ENCODE results near the gene SOX3. TPM values are rescaled to one million over a fixed set of nuclear protein-coding genes. Genes with fewer than 3 reads are reported as not detected.

Gene SOX3
- total RNA-seq (not detected), polyA plus RNA-seq (not detected)
- long read RNA-seq, donor 1 = 0 reads
- long read RNA-seq, donor 2 = 0 reads
- long read RNA-seq, donor 3 = 0 reads

DNA sequence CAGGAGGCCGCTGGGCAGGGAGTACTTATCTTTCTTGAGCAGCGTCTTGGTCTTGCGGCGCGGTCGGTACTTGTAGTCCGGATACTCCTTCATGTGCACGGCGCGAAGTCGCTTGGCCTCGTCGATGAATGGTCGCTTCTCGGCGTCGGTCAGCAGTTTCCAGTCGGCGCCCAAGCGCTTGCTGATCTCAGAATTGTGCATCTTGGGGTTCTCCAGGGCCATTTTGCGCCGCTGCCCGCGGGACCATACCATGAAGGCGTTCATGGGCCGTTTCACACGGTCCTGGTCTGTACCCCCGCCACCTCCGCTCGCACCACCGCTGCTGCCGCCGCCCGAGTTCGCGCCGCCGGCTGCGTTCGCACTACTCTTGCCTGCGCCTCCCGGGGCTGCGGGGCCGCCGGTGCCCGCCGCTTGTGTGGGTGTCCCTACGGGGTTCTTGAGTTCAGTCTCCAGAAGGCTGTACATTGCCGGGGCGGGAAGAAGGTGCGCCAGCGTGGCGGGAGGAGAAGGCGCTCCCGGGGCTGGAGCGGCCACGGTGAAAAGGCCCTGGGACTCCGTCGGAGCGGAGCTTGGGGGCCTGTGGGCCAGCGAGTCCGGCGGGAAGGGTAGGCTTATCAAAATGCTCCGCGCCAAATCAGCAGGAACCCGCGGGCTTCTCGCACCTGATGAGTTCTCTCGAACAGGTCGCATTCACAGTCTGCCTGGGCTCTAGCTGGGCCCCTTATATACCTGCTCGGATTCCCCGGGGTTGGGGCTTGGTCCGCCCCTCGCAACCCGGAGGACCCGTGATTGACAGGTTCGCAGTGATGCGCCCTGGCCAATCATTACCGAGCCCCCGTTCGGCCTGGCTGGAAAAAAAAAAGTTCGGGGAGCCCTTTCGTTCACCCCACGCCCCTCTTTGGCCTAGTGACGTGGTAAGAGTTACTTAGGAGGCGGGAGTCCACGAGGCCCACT lies at the start of gene SOX3:
Gene SOX3 (minus strand): TSS at position 699 of the 954 bp plus-strand sequence. CDS start 9 bp downstream, at position 690.
- no peaks in the 10 kb centered on the region for H3K36me3 ChIP-seq
- H3K4me3 ChIP-seq = peak within 1 kb of the TSS in 9 of 10 donors; percentile 7 to 36 (median 25)
- peaks cover 0 to 28% (median 0%) of the 10 kb centered on the region in 9 donors for H3K4me1 ChIP-seq
- H3K27me3 ChIP-seq = peaks cover 11 to 100% (median 83%) of the 10 kb centered on the region in 7 donors
- TF ChIP-seq, protein P1, sequence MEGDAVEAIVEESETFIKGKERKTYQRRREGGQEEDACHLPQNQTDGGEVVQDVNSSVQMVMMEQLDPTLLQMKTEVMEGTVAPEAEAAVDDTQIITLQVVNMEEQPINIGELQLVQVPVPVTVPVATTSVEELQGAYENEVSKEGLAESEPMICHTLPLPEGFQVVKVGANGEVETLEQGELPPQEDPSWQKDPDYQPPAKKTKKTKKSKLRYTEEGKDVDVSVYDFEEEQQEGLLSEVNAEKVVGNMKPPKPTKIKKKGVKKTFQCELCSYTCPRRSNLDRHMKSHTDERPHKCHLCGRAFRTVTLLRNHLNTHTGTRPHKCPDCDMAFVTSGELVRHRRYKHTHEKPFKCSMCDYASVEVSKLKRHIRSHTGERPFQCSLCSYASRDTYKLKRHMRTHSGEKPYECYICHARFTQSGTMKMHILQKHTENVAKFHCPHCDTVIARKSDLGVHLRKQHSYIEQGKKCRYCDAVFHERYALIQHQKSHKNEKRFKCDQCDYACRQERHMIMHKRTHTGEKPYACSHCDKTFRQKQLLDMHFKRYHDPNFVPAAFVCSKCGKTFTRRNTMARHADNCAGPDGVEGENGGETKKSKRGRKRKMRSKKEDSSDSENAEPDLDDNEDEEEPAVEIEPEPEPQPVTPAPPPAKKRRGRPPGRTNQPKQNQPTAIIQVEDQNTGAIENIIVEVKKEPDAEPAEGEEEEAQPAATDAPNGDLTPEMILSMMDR (IDR thresholded peaks at IDR 0.05) = no peak
- ATAC-seq (no peak), DNase-seq (no peak)
- no peak within 1 kb of the TSS for H3K27ac ChIP-seq
- H3K9me3 ChIP-seq = peaks cover 0 to 13% (median 0%) of the 10 kb centered on the region in 11 donors
- intact Hi-C loops (cut with DNase I) = loop anchor here in 1 of 10 donors (10.0 kb wide), 1 partner anchor 450 kb away; no protein-coding TSS in a partner anchor
- 3 to 4% methylated on average over 51 to 86 of the region's 87 CpGs for WGBS, 2 donors

DNA sequence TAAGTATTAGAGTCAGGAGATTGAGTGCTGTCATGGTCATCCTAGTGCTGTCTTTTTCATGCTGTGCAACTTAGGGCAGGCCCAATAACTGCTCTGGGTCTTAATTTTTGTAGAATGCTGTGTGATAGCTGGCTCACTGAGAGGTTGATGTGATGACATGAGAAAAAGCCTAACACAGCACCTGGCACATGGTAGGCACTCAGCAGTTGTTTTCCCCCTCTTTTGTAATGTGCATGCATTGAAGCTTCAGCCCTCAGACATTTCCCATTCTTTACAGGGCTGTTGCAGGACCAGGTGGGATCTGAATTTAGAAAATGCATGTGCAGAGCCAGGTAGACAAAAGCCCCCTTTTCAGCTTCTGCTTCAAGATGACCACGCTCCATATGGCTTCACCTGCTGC lies 44.1 kb upstream of the SOX3 start:
- TF ChIP-seq, protein P1 (IDR thresholded peaks at IDR 0.05) = no peak
- no peak for DNase-seq
- no peaks in the 10 kb centered on the region for H3K36me3 ChIP-seq
- no peaks in the 10 kb centered on the region for H3K9me3 ChIP-seq
- H3K27ac ChIP-seq = no peak overlapping the region
- peaks cover 0 to 7% (median 0%) of the 10 kb centered on the region in 7 donors for H3K27me3 ChIP-seq
- no peaks in the 10 kb centered on the region for H3K4me1 ChIP-seq
- intact Hi-C loops (cut with DNase I) = no loop called here
- WGBS, 2 donors = 88 to 100% methylated on average over 1 of the region's 1 CpG
- no peak for ATAC-seq
- no peak overlapping the region for H3K4me3 ChIP-seq

DNA sequence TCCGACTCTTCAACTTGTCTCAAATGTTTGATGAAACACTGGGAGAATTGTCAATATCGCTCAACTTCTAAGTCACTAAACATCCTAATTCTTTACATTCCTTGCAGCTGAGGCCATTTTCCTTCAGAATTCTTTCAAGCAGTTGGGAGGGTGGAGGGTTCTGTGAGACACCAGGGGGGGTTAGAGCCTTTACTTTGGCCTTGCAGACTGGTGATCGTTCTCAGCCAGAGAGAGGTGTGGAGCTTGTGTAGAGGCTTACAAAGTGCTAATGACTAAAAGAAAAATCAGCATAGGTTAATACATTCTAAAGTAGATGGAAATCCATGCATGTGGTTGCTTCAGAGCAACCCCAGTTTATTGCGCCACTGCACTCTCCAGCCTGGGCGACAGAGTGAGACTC lies 21.3 kb upstream of the SOX3 start:
- H3K9me3 ChIP-seq = no peaks in the 10 kb centered on the region
- DNase-seq (no peak), ATAC-seq (no peak)
- TF ChIP-seq, protein P1 (IDR thresholded peaks at IDR 0.05) = no peak
- H3K27me3 ChIP-seq = peaks cover 0 to 46% (median 0%) of the 10 kb centered on the region in 7 donors
- intact Hi-C loops (cut with DNase I) = no loop called here
- no peaks in the 10 kb centered on the region for H3K36me3 ChIP-seq
- no peaks in the 10 kb centered on the region for H3K4me1 ChIP-seq
- no peak overlapping the region for H3K27ac ChIP-seq
- WGBS, 2 donors = 52 to 64% methylated on average over 5 of the region's 5 CpGs
- H3K4me3 ChIP-seq = no peak overlapping the region

DNA sequence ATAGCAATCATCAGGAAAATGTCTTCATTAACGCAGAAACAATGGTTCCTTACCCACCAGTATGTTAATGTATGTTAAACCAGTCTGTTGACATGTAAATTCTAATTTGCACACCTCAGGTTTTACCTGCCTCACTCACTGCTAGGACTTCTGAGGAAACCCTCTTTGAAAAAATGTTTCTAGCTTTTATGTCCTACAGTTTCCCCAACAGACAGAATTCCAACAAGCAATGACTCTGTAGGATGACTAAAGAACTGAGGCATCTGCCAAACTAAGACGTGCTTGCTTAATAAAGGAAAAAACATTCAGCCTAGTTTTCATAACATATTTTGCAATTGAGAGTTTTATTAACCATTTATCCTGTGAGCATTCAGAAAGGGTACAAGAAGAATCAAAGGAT lies 20.6 kb upstream of the SOX3 start:
- DNase-seq (no peak), ATAC-seq (no peak)
- Histone ChIP-seq H3K36me3 (no peaks in the 10 kb centered on the region), H3K4me1 (no peaks in the 10 kb centered on the region), H3K27me3 (peaks cover 0 to 47% (median 0%) of the 10 kb centered on the region in 7 donors), H3K4me3 (no peak overlapping the region), H3K9me3 (no peaks in the 10 kb centered on the region), H3K27ac (no peak overlapping the region)
- TF ChIP-seq, protein P1 (IDR thresholded peaks at IDR 0.05) = no peak
- WGBS, 2 donors = 40 to 47% methylated on average over 2 of the region's 2 CpGs
- intact Hi-C loops (cut with DNase I) = no loop called here

Data from heart right ventricle (tissue), 16 donors.